Left colon (tissue), 2 donors: ENCODE measurements around the gene PDGFA. TPM values are rescaled to one million over a fixed set of nuclear protein-coding genes. Genes with fewer than 3 reads are reported as not detected.

Source experiments
- ATAC-seq: fragments of 200-7000 bp; cut with Tn5 transposase; one replicate; pipeline ENCODE4 v1.9.1; 2020; ENCODE audit warnings: mild to moderate bottlenecking, moderate library complexity
- DNase-seq, 2 donors: peaks; one replicate each; pipeline ENCODE4 v3.0.0-alpha.2; 2020
- intact Hi-C, 2 donors: fragments of 100-400 bp; cut with DNase I in 1 of 2; cut with micrococcal nuclease in 1 of 2; formaldehyde crosslinking; loops; one replicate each; pipeline versions ENCODE4 v1.11.2 to v1.14.0; 2022; cut with DNase I, micrococcal nuclease
- long read RNA-seq: library from polyadenylated mRNA; unstranded; transcript quantifications from one replicate; pipeline ENCODE4 v2.0.0, GENCODE V29; 2021
- total RNA-seq, 2 donors: library from RNA; stranded (reverse); fragmentation: NEBNext Ultra II Directional; extraction: Animal tissue kit (Norgen Biotek cat#: 25700); gene quantifications; one replicate each; pipeline ENCODE4 v1.2.1, GENCODE V29; 2021
- donor health status: DM: no; HTN: no; CAD: no.
- donor health status: DM: yes; HTN: yes; CAD: no.

Gene PDGFA
- total RNA-seq, result 10 to 100 TPM; 58.7 to 80.2 TPM
- long read RNA-seq, partial matches to known transcripts, result 6 of 10 reads
- long read RNA-seq, other reads (novel, unspliced or antisense), result 4 of 10 reads

DNA sequence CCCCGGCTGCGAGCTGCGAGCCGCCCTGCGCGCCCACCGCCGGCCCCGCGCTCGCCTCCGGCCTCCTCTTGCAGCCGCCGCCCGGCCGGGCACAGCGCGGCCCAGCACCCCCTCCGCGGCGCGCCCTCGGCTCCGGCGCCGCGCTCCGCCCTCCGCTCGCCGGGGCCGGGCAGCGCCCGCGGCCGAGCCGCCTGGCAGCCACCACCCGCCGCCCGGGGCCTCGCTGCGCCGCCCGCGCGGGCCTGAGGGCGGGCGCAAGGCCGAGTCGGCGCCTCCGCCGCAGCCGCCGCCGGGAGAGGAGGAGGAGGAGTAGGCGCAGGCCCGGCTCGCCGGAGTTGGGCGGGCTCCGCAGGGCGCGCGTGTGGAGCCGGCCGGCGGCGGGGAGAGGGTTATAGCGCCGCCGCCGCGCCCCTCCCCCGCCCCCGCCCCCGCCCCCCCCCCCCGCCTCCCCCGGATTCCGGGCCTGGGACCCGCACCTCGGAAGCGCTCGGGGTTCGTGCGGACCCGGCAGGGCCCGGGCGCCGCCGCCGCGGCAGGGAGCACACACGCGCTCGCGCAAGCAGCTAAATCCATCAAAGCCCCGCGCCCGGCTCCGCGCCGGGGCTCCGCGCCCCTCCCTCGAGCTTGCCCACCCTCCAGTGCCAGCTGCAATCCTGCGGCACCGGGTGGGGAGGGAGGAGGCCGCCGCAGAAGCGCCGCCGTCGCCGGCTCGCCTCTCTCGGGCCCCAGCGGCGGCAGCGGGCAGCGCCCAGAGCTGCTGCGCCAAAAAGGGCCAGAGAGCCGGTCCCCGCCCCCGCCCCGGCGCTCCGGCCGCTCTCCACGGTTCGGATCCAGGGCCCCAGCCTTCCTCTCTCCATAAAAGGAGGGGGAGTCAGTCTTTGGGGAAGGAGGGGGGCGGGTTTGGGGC lies at the start of gene PDGFA:
Gene PDGFA, minus strand, starts transcription at position 363 of the 907 bp plus-strand sequence. CDS start 845 bp downstream, outside the sequence.
- intact Hi-C loops, result no loop called here
- DNase-seq (peak in 1 of 2 donors; percentile 55), ATAC-seq (peak; percentile 27)

DNA sequence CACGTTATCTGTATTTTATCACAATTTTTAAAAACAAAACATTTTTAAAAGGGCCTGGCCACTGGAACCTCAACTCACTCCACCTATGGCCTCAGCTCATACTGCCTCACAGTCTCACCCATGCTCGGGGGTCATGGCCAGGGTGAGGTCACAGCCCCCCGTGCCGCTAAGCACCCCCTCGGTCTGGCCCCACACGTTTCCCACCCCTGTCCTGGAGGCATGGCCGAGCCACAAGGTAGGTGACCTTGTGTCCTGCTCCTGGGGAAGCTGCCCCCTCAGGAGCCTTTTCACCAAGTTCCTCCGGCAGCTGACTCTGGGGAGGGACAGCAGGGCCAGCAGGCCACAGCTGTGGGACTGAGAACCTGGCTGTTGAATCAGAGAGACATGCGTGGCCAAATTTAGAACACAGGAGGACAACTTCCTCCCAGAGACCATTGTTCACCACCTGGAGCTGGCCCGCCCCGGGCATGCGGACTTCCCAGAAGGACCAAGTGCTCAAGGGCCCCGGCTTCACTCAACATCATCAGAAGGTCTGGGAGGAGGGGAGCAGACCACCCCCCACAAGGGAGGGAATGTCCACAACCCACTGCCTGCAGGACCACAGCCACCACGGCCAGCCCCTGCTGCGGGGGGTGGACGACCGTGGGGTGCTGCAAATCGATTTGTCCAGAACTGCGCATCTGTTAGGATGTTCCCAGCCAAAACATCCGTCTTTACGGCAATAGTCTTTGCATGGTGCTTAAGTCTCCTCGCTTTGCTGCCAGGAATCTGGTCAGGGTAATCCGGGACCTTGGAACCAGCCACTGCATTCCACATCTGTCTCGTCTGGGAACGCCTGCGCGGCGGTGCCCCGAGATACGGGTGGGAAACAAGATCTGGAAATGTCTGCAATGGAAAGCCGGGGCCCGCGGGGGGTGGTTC lies 48.6 kb upstream of the PDGFA start:
- ATAC-seq (no peak), DNase-seq (no peak)
- intact Hi-C loops, result no loop called here

DNA sequence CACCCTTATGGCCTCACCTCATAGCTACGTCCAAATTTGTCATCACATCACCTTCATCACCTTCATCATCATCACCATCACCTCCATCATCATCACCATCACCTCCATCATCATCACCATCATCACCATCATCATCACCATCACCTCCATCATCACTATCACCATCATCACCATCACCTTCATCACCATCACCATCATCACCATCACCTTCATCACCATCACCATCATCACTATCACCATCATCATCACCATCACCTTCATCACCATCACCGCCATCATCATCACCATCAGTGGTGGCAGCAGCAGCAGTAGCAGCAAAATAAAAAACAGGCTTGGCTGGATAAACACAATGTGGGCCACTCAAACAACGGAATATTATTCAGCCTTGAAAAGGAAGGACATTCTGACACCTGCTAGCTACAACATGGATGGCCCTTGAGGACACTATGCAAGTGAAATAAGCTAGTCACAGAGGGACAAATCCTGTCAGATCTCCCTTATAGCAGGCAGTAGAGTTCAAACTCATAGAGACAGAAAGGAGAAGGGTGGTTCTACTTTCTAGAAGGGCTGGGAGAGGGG lies 47.7 kb upstream of the PDGFA start:
- no peak for ATAC-seq
- intact Hi-C loops, result no loop called here

DNA sequence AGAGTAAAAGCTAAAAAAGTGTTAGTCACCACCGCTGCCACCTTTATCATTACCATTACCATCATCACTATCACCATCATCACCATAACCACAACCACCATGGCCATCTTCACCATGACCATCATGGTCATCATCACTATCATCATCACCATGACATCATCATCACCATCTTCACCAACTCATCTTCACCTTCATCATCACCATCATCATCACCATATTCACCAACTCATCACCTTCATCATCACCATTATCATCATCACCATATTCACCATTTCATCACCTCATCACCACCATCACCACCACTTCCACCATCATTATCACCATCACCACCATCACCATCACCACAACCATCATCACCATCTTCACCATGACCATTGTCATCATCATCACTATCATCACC lies 46.5 kb upstream of the PDGFA start:
- intact Hi-C loops, result no loop called here
- ATAC-seq (no peak), DNase-seq (no peak)

More for the DNA sequence above, 47.7 kb upstream of the PDGFA start:
- DNase-seq, result no peak

DNA sequence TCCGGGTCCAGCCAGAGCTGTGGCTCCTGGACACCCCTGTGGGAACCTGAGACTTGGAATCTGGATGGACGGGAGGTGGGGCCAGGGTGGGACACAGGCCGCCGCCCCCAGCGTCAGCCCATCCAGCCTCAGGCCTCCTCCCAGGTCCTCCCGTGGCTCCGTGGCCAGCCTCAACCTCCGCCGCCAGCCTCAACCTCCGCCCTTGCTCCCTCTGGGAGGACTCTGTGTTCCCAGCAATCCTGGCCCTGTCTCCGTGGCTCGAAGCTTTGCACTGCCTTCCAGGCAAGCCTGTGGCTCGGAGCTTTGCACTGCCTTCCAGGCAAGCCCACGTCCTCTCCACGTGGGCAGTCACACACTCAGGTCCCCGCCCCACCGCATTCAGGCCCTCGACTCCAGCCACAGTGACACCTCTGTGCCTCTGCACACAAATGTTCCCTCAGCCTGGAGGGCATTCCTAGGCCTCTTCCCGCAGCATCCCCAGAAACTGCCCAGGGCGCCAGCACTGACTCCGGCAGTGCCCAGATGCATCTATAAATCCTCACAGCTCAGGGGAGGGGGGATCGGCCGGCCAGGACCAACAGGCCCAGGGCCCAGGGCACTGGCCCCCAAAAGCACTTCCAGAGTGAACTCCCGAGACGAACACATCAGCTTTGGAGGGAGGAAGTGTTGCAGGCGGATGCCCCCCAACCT lies 44.7 kb upstream of the PDGFA start:
- intact Hi-C loops, result no loop called here
- DNase-seq (no peak), ATAC-seq (no peak)

DNA sequence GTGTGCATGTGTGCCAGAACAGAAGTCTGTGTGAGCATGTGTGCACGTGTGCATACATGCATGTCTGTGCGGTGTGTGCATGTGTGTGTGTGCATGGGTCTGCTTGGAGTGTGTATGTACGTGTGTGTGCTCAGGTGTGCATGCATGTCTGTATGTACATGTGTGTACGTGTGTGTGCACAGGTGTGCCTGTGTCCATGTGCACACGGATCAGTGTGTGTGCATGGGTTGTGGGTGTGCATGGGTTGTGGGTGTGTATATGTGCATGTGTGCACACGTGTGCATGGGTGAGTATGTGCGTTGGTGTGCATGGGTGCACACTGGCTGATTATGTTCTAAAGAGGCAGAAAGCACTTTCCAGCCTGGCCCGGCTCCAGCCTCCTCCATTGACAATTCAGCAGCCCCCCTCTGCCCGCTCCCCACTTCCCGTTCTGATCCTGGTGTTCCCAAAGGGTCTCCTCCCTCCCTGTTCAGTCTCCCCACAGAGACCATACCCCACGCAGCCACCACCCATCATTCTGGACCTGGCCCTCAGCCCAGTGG lies 44.1 kb upstream of the PDGFA start:
- DNase-seq (no peak), ATAC-seq (no peak)
- intact Hi-C loops, result no loop called here

DNA sequence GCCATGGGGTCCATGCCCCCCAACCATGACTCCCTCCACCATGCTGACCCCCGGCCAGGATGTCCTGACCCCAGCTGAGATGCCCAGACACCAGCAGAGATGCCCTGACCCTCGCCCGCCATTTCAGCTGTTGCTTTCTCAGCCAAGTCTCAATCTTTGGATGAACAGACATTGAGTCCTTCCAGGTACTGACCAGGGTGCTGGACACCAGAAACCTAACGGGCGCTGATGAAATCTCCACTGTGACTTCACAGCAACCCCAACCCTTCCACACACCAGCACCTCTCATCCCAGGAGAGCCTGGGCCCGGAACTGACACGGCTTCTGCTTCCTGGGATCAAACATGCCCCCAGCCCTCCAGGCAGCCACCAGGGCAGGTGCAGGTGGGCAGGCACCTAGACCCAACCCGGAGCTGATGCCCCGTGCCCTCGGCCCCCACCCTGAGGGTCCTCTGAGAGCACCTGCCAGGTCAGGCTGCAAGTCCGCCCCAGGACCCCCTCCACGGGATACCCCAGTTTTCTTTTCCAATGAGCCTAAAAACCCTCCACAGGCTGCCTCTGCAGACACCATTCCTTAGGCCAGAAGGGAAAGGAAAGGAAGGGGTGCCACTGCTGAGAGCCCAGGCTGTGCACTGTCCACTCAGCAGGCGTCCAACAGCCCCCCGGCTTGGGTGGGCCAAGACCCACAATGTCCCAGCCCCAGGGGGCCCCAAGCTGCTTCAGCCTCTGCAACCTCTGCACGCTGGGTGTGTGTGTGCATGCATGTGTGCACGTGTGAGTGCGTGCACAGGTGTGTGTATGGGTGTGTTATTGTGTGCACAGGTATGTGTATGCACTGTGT lies 43.4 kb upstream of the PDGFA start:
- DNase-seq (no peak), ATAC-seq (no peak)
- intact Hi-C loops, result no loop called here

DNA sequence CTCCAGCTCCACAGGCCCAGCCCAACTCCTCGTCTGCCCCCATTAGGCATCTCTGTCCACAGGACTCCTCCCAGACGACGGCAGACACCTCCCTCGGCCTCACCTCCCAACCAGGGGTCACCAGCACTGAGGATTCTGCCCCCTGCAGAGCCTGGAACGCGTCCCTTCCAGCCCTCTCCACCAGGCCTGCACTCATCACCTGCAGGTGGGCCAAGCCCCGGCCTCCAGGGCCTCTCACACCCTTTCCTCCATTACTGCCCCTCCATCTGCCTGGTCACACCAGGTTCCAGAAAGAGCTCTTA lies 42.7 kb upstream of the PDGFA start:
- intact Hi-C loops, result no loop called here
- DNase-seq, result no peak

DNA sequence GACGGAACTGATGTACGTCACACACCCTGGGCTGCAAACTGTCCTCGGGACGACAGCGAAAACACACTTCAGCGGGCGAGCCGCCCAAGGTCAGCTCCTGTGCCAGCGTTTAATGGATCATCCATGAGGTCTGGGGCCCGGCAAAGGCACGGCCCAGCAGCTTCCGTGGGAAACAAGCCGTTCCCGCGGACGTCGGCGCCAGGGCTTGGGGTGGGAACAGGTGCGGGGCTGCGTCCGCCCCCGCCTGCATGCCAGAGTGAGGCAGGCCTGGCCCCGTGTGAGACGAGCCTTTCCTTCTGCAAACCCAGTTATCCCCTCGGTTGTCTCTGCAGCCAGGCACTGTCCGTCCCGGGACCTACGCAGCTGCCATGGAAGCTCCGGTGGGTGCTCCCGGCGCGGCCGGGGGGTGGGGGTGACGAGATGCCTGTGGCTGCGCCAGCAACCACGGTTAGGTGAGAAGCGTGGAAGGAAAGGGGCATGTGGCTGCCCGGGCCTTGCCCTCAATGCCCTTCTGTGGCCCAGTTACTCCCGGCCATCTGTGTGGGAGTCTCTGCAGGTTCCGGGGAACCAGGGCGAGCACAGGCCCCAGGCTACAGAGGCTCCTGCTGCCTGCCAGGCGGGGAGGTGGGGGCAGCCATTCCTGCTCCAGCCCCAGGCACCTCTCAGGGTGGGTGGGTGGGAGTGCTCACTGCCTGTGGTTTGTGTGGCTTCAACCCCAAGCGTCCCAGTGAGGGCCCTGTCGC lies 42.2 kb upstream of the PDGFA start:
- DNase-seq, result peak; percentile 64 to 66
- peak; percentile 93 for ATAC-seq
- intact Hi-C loops, result no loop called here

More for the DNA sequence above, 42.7 kb upstream of the PDGFA start:
- no peak for ATAC-seq

DNA sequence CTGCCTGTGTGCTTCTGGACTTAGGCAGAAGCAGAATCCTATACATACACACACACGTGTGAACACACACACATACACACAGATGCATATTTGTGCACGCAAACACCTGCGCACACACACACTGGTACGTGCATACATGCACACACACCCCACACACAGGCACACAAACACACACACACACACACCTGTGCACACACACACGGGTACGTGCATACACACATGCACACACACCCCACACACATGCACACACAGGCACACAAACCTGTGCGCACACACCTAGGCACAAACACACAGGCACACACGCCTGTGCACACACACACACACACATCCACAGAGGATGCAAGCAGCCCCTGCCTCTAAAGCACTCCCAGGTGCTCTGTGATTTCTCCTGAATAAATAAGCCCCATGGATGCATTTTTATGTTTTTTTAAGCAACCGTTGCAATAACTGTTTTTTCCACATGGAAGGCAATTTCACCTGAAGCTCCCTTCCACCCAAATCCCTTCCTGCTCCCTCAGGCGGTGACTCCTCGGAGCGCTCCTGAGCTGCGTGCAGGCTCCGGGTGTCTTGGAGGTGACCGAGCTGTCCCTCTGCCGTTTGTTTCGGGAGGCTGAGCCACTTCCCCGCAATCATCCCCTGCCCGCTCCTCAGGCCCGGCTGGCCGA lies 41.5 kb upstream of the PDGFA start:
- ATAC-seq, result no peak
- intact Hi-C loops, result no loop called here
- DNase-seq, result no peak

DNA sequence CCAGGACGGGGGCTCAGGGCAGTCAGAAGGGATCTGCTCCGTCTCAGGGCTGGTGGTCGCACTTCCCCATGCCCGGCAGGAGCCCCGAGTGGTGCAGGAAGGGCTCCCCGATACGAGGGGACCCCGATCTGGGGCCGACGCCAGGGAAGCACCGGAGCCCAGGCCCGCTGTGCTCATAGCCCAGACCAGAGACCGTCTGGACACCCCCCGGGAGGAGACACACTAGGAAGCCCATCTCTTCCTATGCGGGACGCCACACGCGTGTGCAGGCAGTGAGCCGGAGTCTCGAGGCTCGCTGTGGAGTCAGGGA lies 39.7 kb upstream of the PDGFA start:
- intact Hi-C loops, result no loop called here
- no peak for ATAC-seq
- no peak for DNase-seq

DNA sequence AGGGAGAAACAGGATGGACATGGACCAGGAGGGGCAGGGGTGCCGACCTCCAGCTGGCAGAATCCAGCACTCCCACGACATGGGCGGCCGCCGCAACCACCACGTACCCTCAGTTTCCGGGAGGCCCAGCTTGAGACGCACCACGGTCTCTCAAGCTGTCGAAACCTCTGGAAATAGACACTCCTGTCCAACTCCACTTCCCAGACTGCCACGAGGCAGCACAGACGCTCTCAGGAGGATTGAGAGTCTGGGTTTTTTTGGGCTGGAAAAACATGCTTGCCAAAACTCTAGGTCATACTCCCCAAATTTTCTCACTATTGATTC lies 37.9 kb upstream of the PDGFA start:
- DNase-seq (no peak), ATAC-seq (no peak)
- intact Hi-C loops, result no loop called here

DNA sequence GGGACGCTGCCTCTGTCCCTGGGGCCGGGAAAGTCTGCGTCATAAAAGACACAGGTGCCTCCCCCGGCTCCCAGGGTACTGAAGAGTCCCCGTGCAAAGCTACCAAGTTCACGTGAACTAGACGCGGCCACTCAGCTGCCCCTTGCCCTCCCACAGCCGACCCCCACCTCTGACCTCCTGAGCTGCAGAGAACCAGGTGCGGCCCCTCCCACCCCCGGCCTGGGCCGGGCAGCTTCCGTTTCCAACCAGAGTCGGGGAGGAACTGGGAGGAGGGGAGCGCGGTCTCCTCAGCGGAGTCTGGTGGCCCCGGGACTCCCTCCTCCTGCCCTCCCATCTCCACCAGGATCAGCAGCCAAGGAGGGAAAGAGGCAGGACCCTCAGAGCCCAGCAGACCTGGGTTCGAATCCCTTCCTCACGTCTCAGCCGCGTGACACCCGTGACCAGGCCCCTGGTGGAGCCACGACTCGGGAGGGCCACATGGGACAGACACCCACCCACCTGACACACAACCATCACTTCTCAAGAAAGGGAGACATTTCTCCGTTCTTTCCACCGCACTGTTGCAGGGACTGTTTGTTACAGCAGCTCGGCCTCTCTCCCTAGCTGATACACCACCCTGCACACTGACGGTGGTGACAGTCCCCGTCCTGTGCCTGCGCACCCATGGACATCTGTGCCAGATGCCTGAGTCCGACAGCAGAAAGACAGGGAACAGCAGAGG lies 37.4 kb upstream of the PDGFA start:
- no peak for DNase-seq
- no peak for ATAC-seq
- intact Hi-C loops, result no loop called here

DNA sequence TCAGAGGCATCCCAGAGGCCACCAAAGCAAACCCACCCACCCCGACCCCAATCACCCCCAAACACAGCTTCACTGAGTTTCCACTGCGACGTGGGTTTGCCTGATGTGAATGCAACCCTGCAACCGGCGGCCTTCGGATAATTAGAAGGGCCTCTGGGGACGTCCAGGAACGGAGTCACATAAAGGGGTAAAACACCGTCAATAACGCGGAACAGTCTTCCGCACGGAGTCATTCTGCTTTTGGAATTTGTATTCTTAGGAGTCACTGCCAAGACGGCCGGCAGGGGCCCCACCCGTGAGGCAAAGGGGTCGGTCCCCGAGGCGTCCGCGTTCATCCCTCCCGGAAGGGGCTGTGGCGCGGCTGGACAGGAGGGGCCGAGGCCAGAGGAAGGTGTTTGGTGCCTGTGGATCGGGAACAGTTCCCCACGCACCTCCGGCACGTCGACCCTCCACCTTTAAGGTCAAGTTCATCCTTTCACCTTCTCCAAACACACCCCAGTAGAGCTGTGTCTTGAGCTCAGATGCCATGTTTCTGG lies 36.7 kb upstream of the PDGFA start:
- no peak for DNase-seq
- ATAC-seq, result no peak
- intact Hi-C loops, result no loop called here

DNA sequence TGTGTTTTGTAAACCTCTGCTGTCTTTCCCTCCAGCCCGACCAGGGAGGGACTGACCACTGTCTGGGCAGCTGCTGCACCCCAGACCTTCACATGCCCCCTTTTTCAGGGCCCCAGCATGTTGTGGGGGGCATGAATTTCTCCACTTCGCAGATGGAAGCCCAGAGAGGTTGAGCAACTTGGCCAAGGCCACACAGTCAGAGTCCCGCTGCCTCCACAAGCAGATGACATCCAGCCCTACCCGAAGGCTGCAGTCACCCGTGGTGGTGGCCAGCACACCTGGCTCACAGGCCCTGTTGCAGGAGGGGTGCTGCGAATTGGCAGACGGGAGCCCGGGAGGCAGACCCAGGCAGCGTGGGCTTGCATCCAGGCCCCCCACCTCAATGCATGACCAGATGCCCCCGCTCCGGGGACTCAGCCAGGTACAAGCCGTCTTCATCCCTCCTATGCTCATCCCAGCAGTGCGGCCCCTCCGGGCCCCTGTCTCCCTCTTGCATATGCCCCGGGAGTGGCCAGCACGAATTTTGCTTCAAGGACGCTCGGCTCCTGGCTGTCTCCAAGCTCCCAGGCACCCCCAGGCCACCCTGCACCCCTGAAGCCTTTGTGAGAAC lies 36.0 kb upstream of the PDGFA start:
- DNase-seq (no peak), ATAC-seq (no peak)
- intact Hi-C loops, result no loop called here
